GM12878 (cell line): ENCODE measurements around the gene FAM107A. TPM values are rescaled to one million over a fixed set of nuclear protein-coding genes. Genes with fewer than 3 reads are reported as not detected.

Experiments used
- ATAC-seq: fragments of 200-7000 bp; cut with Tn5 transposase; 3 replicates; pipeline ENCODE4 v1.9.1; 2020; ENCODE audit warnings: mild to moderate bottlenecking, moderate library complexity
- BruUV-seq: library from RNA; stranded (reverse); fragments of 400-500 nt; replicated peaks from 2 replicates; lab custom pipeline; 2021; lab: Mats Ljungman, UMichigan
- CTCF ChIA-PET: fragments of 300-600 bp; sonication (Branson Sonifier 250); formaldehyde crosslinking; extraction: SDS; loops from one replicate; lab custom pipeline; 2021; ENCODE audit warnings: inconsistent platforms; lab: Yijun Ruan, JAX
- POLR2A ChIA-PET: fragments of 350-600 bp; formaldehyde crosslinking; extraction: SDS; loops from one replicate; lab custom pipeline; 2021; ENCODE audit warnings: inconsistent platforms; lab: Charles Lee
- RAD21 ChIA-PET: fragments of 300-600 bp; sonication (Branson Sonifier 250); formaldehyde crosslinking; loops from one replicate; lab custom pipeline; 2023; ENCODE audit warnings: antibody characterized with exemption; ENCODE audit not compliant: unreplicated experiment; lab: Charles Lee
- SMC1A ChIA-PET: fragments of 300-600 bp; sonication (Branson Sonifier 250); formaldehyde crosslinking; loops from one replicate; lab custom pipeline; 2023; ENCODE audit not compliant: unreplicated experiment, uncharacterized antibody; lab: Charles Lee
- DNase-seq: peaks from one replicate; pipeline ENCODE4 v3.0.0-alpha.2; 2011; ENCODE audit warnings: low read depth, low spot score
- FAIRE-seq: peaks from 3 replicates; lab custom pipeline; 2011; peaks lifted over from hg19 to GRCh38; lab: Jason Lieb, UNC
- H2AFZ ChIP-seq: 2 replicates; pipeline ENCODE4 v1.6.0; 2011; ENCODE audit warnings: low read depth, low read length, control low read depth; ENCODE audit not compliant: control insufficient read depth
- H3K27ac ChIP-seq: 2 replicates; pipeline ENCODE4 v1.5.1; 2011; ENCODE audit warnings: control low read depth; ENCODE audit not compliant: control insufficient read depth, insufficient read depth
- H3K27me3 ChIP-seq, 2 experiments: replicated peaks in 1 of 2; 2 replicates each; pipeline versions ENCODE4 v1.6.0 to v1.6.1; 2011; ENCODE audit warnings: low read length in 1 of 2; ENCODE audit not compliant: control insufficient read depth in 2 of 2, insufficient read depth in 2 of 2
- H3K36me3 ChIP-seq, 2 experiments: 2 replicates each; pipeline ENCODE4 v1.5.1; 2011; ENCODE audit warnings: low read length in 1 of 2; ENCODE audit not compliant: control insufficient read depth in 2 of 2, insufficient read depth in 2 of 2
- H3K4me1 ChIP-seq: 2 replicates; pipeline ENCODE4 v1.6.1; 2011; ENCODE audit warnings: mild to moderate bottlenecking, low read length, moderate library complexity, mixed read lengths; ENCODE audit not compliant: control insufficient read depth, insufficient read depth
- H3K4me2 ChIP-seq: 2 replicates; pipeline ENCODE4 v1.6.0; 2011; ENCODE audit warnings: control low read depth; ENCODE audit not compliant: control insufficient read depth, insufficient read depth
- H3K4me3 ChIP-seq: fragments of 200-600 bp; sonication (generic); 2 replicates; pipeline ENCODE4 v1.5.1; 2016
- H3K79me2 ChIP-seq: 2 replicates; pipeline ENCODE4 v1.6.0; 2011; ENCODE audit warnings: low read length; ENCODE audit not compliant: control insufficient read depth, insufficient read depth
- H3K9ac ChIP-seq: 2 replicates; pipeline ENCODE4 v1.8.0; 2011; ENCODE audit warnings: low read length, control low read depth, mixed read lengths; ENCODE audit not compliant: control insufficient read depth, insufficient read depth
- H3K9me3 ChIP-seq: replicated peaks from 3 replicates; pipeline ENCODE4 v1.5.1; 2011; ENCODE audit warnings: mild to moderate bottlenecking, low read length; ENCODE audit not compliant: control insufficient read depth, insufficient read depth
- H4K20me1 ChIP-seq: 2 replicates; pipeline ENCODE4 v1.6.0; 2011; ENCODE audit not compliant: control insufficient read depth, insufficient read depth
- BCL3 ChIP-seq: IDR thresholded peaks from 2 replicates; pipeline ENCODE4 v1.6.1; 2011; ENCODE audit warnings: borderline replicate concordance, low read depth, mild to moderate bottlenecking, moderate library complexity, low read length; ENCODE audit not compliant: insufficient read depth, poor library complexity, severe bottlenecking
- MYB ChIP-seq: fragments of 150-350 bp; IDR thresholded peaks from 2 replicates; pipeline ENCODE4 v1.6.1; 2014; ENCODE audit warnings: mild to moderate bottlenecking, low read depth, low read length, borderline replicate concordance
- POLR2AphosphoS2 ChIP-seq: IDR thresholded peaks from 2 replicates; pipeline ENCODE4 v1.6.1; 2011; ENCODE audit warnings: low read depth, mild to moderate bottlenecking, low read length, improper control_type of control experiment, moderate library complexity
- SMARCA5 ChIP-seq: fragments of 450-650 bp; IDR thresholded peaks from 2 replicates; pipeline ENCODE4 v1.6.1; 2017; ENCODE audit warnings: mild to moderate bottlenecking
- SPI1 ChIP-seq: IDR thresholded peaks from 2 replicates; pipeline ENCODE4 v1.6.1; 2011; ENCODE audit warnings: low read depth, mild to moderate bottlenecking, low read length, moderate library complexity, borderline replicate concordance; ENCODE audit not compliant: insufficient read depth
- STAT3 ChIP-seq: IDR thresholded peaks from 2 replicates; pipeline ENCODE4 v1.6.1; 2011; ENCODE audit warnings: low read depth, low read length, improper control_type of control experiment
- TCF12 ChIP-seq: IDR thresholded peaks from 2 replicates; pipeline ENCODE4 v1.6.1; 2011; ENCODE audit warnings: low read depth, mild to moderate bottlenecking, low read length
- WGBS: methylation state at CpG from one replicate; pipeline ENCODE4 v1.1.6; 2016; ENCODE audit warnings: low lambda C conversion rate; ENCODE audit not compliant: insufficient replicate concordance, insufficient coverage; ENCODE audit errors: missing lambda C conversion rate; 5-methylcytosine and 5-hydroxymethylcytosine counted together
- in situ Hi-C: fragments of 300-500 bp; cut with MboI; formaldehyde crosslinking; loops from 9 replicates; pipeline ENCODE4 v1.14.3; 2018; ENCODE audit warnings: mixed read lengths
- intact Hi-C: fragments of 100-400 bp; cut with micrococcal nuclease; formaldehyde crosslinking; loops from one replicate; pipeline ENCODE4 v1.14.2; 2022; ENCODE audit not compliant: unreplicated experiment
- polyA plus RNA-seq, 11 experiments: library from polyadenylated mRNA; depleted of rRNA in 4 of 11; unstranded in 6 of 11; stranded (reverse) in 5 of 11; fragments of >200 nt; fragmentation: Nextera tagmentation in 4 of 11; fragmentation: Illumina TruSeq in 1 of 11; extraction: Ambion mirVana in 4 of 11; extraction: Trizol in 1 of 11; gene quantifications; 1 replicate in 1 of 11; 2 replicates in 10 of 11; pipeline versions ENCODE4 v1.2.1 to v1.2.3, GENCODE V29; 2011 to 2016; ENCODE audit warnings: inconsistent platforms in 2 of 11, missing spikeins in 2 of 11, low read depth in 1 of 11
- total RNA-seq, 4 experiments: library from RNA; depleted of rRNA in 3 of 4; stranded (reverse); fragments of >200 nt in 3 of 4; fragmentation: Illumina TruSeq in 1 of 4; extraction: Trizol in 1 of 4; gene quantifications; 2 replicates each; pipeline versions ENCODE4 v1.2.1 to v1.2.3, GENCODE V29; 2013 to 2021

The FAM107A gene
- total and polyA plus RNA-seq, 10 of the 15 experiments (the other 5 are each of a cell fraction or from before 2014, with no cell fraction given), result not detected

- H3K4me3 ChIP-seq, result no peak overlapping the region
- H3K4me2 ChIP-seq, result no peak overlapping the region
- H3K36me3 ChIP-seq, result no peaks in the 10 kb centered on the region
- in situ Hi-C loops, result loop anchor here (5.0 kb wide), 1 partner anchor 53 kb away; no protein-coding TSS in a partner anchor
- H3K9me3 ChIP-seq, result no peaks in the 10 kb centered on the region
- no TSS peak for BruUV-seq
- DNase-seq, result no peak
- H3K4me1 ChIP-seq, result no peaks in the 10 kb centered on the region
- H3K9ac ChIP-seq, result no peak overlapping the region
- WGBS, result 25% methylated on average over 3 of the region's 3 CpGs
- no peaks in the 10 kb centered on the region; a peak in 1 of 4 replicates for H3K27me3 ChIP-seq
- no peak for TF ChIP-seq BCL3
- TF ChIP-seq POLR2AphosphoS2, result no peak
- TF ChIP-seq TCF12, result no peak
- no peak for TF ChIP-seq SMARCA5
- no peak for TF ChIP-seq MYB
- no peak for TF ChIP-seq STAT3
- TF ChIP-seq SPI1, result no peak
- TF ChIP-seq, all 136 proteins: peak for 0
- Histone ChIP-seq H4K20me1 (no peaks in the 10 kb centered on the region), H2AFZ (no peak overlapping the region), H3K79me2 (no peaks in the 10 kb centered on the region), H3K27ac (no peak overlapping the region)
- intact Hi-C loops, result no loop called here
- ATAC-seq (no peak), FAIRE-seq (no peak)
- CTCF ChIA-PET, result interaction anchor here (10.4 kb wide), 1 partner anchor 56 kb away, joined by 243 read pairs; no protein-coding TSS in a partner anchor
- SMC1A ChIA-PET, result interaction anchor here (1.1 to 1.4 kb wide), 2 partner anchors 9 to 10 kb away, joined by 3 read pairs; no protein-coding TSS in a partner anchor
- RAD21 ChIA-PET, result interaction anchor here (1.1 kb wide), 1 partner anchor 56 kb away, joined by 3 read pairs; no protein-coding TSS in a partner anchor
- POLR2A ChIA-PET, result no interaction called here
These were observed 3.1 kb downstream of the FAM107A start for GRCh38 chr3:58574106-58574505.
